ENCODE data around the gene SYNDIG1. TPM values are rescaled to one million over a fixed set of nuclear protein-coding genes. Genes with fewer than 3 reads are reported as not detected.

SYNDIG1 gene
- total and polyA plus RNA-seq, 2 donors (not counting 1 experiment from before 2014, with no cell fraction given): not detected

GRCh38 chr20:24518515-24518914 is 49.1 kb downstream of the SYNDIG1 start:
- no peak for TF ChIP-seq CTCF (IDR thresholded peaks at IDR 0.05)
- intact Hi-C loops (cut with micrococcal nuclease): no loop called here

GRCh38 chr20:24519476-24519875 is 50.0 kb downstream of the SYNDIG1 start:
- Histone ChIP-seq H3K36me3 (replicated peaks in 1 of 2; ENCODE audit: control extremely low read depth in 1 of 2, control insufficient read depth in 1 of 2, extremely low read depth in 1 of 2, insufficient read depth in 2 of 2, low read length in 1 of 2) (no peaks in the 10 kb centered on the region), H3K4me3 (ENCODE audit: control extremely low read depth in 1 of 5, extremely low read depth in 1 of 5, insufficient read depth in 1 of 5, low read depth in 2 of 5, low read length in 4 of 5) (no peak overlapping the region), H3K4me2 (replicated peaks; ENCODE audit: low read depth, low read length, poor library complexity, severe bottlenecking) (no peak overlapping the region), H4K20me1 (ENCODE audit: control insufficient read depth, insufficient read depth, low read length, poor library complexity, severe bottlenecking) (no peaks in the 10 kb centered on the region), H3K9me3 (ENCODE audit: control extremely low read depth in 1 of 3, control insufficient read depth in 2 of 3, insufficient read depth in 1 of 3, low read length in 2 of 3) (peaks cover 0 to 6% (median 0%) of the 10 kb centered on the region in 3 donors), H3K9ac (ENCODE audit: low read length) (no peak overlapping the region), H3K27ac (ENCODE audit: low read length in 2 of 2) (no peak overlapping the region), H3K4me1 (ENCODE audit: control insufficient read depth in 2 of 2, insufficient read depth in 2 of 2, low read length in 2 of 2) (no peaks in the 10 kb centered on the region), H2AFZ (ENCODE audit: insufficient read depth, low read depth, low read length, poor library complexity, severe bottlenecking) (no peak overlapping the region), H3K79me2 (ENCODE audit: control insufficient read depth, insufficient read depth, low read length) (no peaks in the 10 kb centered on the region), H3K27me3 (replicated peaks in 1 of 4; ENCODE audit: control extremely low read depth in 1 of 4, control insufficient read depth in 3 of 4, insufficient read depth in 4 of 4, low read length in 3 of 4) (no peaks in the 10 kb centered on the region)
- TF ChIP-seq EZH2 (IDR thresholded peaks at IDR 0.05; ENCODE audit: borderline replicate concordance, insufficient read depth, low read depth, low read length, poor library complexity, severe bottlenecking): no peak
- TF ChIP-seq CTCF (IDR thresholded peaks at IDR 0.05): no peak
- DNase-seq (no peak), ATAC-seq (ENCODE audit: low read depth) (no peak)
- ChIA-PET CTCF (no interaction called here), POLR2A (no interaction called here)
- Mint-ChIP-seq H3K27ac (no peak overlapping the region), H3K4me3 (no peak overlapping the region), H3K4me1 (no peaks in the 10 kb centered on the region), H3K9me3 (ENCODE audit: insufficient read depth) (no peaks in the 10 kb centered on the region), H3K27me3 (no peaks in the 10 kb centered on the region)
- 60% methylated on average over 1 of the region's 6 CpGs for WGBS (ENCODE audit: insufficient coverage)
- intact Hi-C loops (cut with micrococcal nuclease): no loop called here

More at GRCh38 chr20:24518515-24518914, 49.1 kb downstream of the SYNDIG1 start:
- no peaks in the 10 kb centered on the region for H3K27me3 ChIP-seq (replicated peaks in 1 of 4; ENCODE audit: control extremely low read depth in 1 of 4, control insufficient read depth in 3 of 4, insufficient read depth in 4 of 4, low read length in 3 of 4)
- no peak overlapping the region for H2AFZ ChIP-seq (ENCODE audit: insufficient read depth, low read depth, low read length, poor library complexity, severe bottlenecking)
- no peaks in the 10 kb centered on the region for H3K36me3 ChIP-seq (replicated peaks in 1 of 2; ENCODE audit: control extremely low read depth in 1 of 2, control insufficient read depth in 1 of 2, extremely low read depth in 1 of 2, insufficient read depth in 2 of 2, low read length in 1 of 2)
- ChIA-PET POLR2A (no interaction called here), CTCF (no interaction called here)
- 73% methylated on average over 6 of the region's 6 CpGs for WGBS (ENCODE audit: insufficient coverage)
- no peaks in the 10 kb centered on the region for H3K4me1 Mint-ChIP-seq
- H3K79me2 ChIP-seq (ENCODE audit: control insufficient read depth, insufficient read depth, low read length): no peaks in the 10 kb centered on the region
- no peak overlapping the region for H3K4me2 ChIP-seq (replicated peaks; ENCODE audit: low read depth, low read length, poor library complexity, severe bottlenecking)
- H4K20me1 ChIP-seq (ENCODE audit: control insufficient read depth, insufficient read depth, low read length, poor library complexity, severe bottlenecking): no peaks in the 10 kb centered on the region
- no peaks in the 10 kb centered on the region for H3K9me3 Mint-ChIP-seq (ENCODE audit: insufficient read depth)
- no peak for DNase-seq
- peaks cover 0 to 6% (median 0%) of the 10 kb centered on the region in 3 donors for H3K9me3 ChIP-seq (ENCODE audit: control extremely low read depth in 1 of 3, control insufficient read depth in 2 of 3, insufficient read depth in 1 of 3, low read length in 2 of 3)
- ATAC-seq (ENCODE audit: low read depth): no peak
- H3K9ac ChIP-seq (ENCODE audit: low read length): no peak overlapping the region
- H3K27ac ChIP-seq (ENCODE audit: low read length in 2 of 2): no peak overlapping the region
- H3K27me3 Mint-ChIP-seq: no peaks in the 10 kb centered on the region
- H3K4me1 ChIP-seq (ENCODE audit: control insufficient read depth in 2 of 2, insufficient read depth in 2 of 2, low read length in 2 of 2): no peaks in the 10 kb centered on the region
- no peak overlapping the region for H3K27ac Mint-ChIP-seq
- no peak overlapping the region for H3K4me3 Mint-ChIP-seq
- H3K4me3 ChIP-seq (ENCODE audit: control extremely low read depth in 1 of 5, extremely low read depth in 1 of 5, insufficient read depth in 1 of 5, low read depth in 2 of 5, low read length in 4 of 5): no peak overlapping the region
